Measurements from ENCODE around the gene CYS1. TPM values are rescaled to one million over a fixed set of nuclear protein-coding genes. Genes with fewer than 3 reads are reported as not detected.

The CYS1 gene
- total and polyA plus RNA-seq, 11 donors, result 0.42 to 9.1 (median 2.5) TPM

- no peaks in the 10 kb centered on the region for H3K36me3 ChIP-seq
- ATAC-seq (no peak), DNase-seq (no peak)
- intact Hi-C loops (cut with DNase I), result loop anchor here in 6 of 10 donors (5.0 to 10.0 kb wide), 6 partner anchors 176 to 538 kb away; partner anchors contain the start of gene HPCAL1 (in 3 of the 6)
- peaks cover 8 to 24% (median 12%) of the 10 kb centered on the region in 9 donors for H3K27me3 ChIP-seq
- H3K4me1 ChIP-seq, result peaks cover 9 to 47% (median 13%) of the 10 kb centered on the region in 12 donors
- TF ChIP-seq POLR2A (IDR thresholded peaks at IDR 0.05) (no peak), CTCF (IDR thresholded peaks at IDR 0.05) (no peak)
- no peaks in the 10 kb centered on the region for H3K9me3 ChIP-seq
- no peak overlapping the region for H3K27ac ChIP-seq
- WGBS, 4 donors, result 28 to 40% (median 34%) methylated on average over 5 of the region's 5 CpGs
- H3K4me3 ChIP-seq, result no peak overlapping the region
These were observed 46.4 kb upstream of the CYS1 start for GRCh38 chr2:10126632-10127026.

- Histone ChIP-seq H3K36me3 (no peaks in the 10 kb centered on the region), H3K9me3 (no peaks in the 10 kb centered on the region)
- no peak for ATAC-seq
These were observed 45.8 kb upstream of the CYS1 start for GRCh38 chr2:10125842-10126631.

GRCh38 chr2:10124538-10125045, 44.4 kb upstream of the CYS1 start:
- no peak for TF ChIP-seq POLR2A (IDR thresholded peaks at IDR 0.05)
- peak; percentile 60 to 84 (median 72) for TF ChIP-seq CTCF (IDR thresholded peaks at IDR 0.05)
- DNase-seq (peak in 1 of 5 donors; percentile 44), ATAC-seq (no peak)
- Histone ChIP-seq H3K27ac (no peak overlapping the region), H3K36me3 (no peaks in the 10 kb centered on the region), H3K27me3 (peaks cover 8 to 24% (median 12%) of the 10 kb centered on the region in 9 donors), H3K9me3 (no peaks in the 10 kb centered on the region), H3K4me3 (peak overlapping the region in 1 of 12 donors; percentile 79), H3K4me1 (peaks cover 10 to 64% (median 21%) of the 10 kb centered on the region in 12 donors)
- 16 to 20% (median 19%) methylated on average over 5 of the region's 5 CpGs for WGBS, 4 donors
- intact Hi-C loops (cut with DNase I), result loop anchor here in 9 of 10 donors (1.0 to 10.0 kb wide), 14 partner anchors 178 to 543 kb away; partner anchors contain the start of gene HPCAL1 (in 5 of the 9)

More at GRCh38 chr2:10125842-10126631, 45.8 kb upstream of the CYS1 start:
- Histone ChIP-seq H3K27ac (no peak overlapping the region), H3K27me3 (peaks cover 8 to 24% (median 12%) of the 10 kb centered on the region in 9 donors), H3K4me3 (no peak overlapping the region), H3K4me1 (peaks cover 9 to 53% (median 16%) of the 10 kb centered on the region in 12 donors)
- 81 to 91% (median 88%) methylated on average over 6 of the region's 6 CpGs for WGBS, 4 donors
- intact Hi-C loops (cut with DNase I), result loop anchor here in 7 of 10 donors (1.0 to 10.0 kb wide), 11 partner anchors 176 to 539 kb away; partner anchors contain the start of gene HPCAL1 (in 3 of the 7)
- DNase-seq, result no peak
- TF ChIP-seq POLR2A (IDR thresholded peaks at IDR 0.05) (no peak), CTCF (IDR thresholded peaks at IDR 0.05) (no peak)

GRCh38 chr2:10123281-10123680, 43.1 kb upstream of the CYS1 start:
- DNase-seq, result no peak
- peaks cover 10 to 66% (median 21%) of the 10 kb centered on the region in 12 donors for H3K4me1 ChIP-seq
- TF ChIP-seq POLR2A (IDR thresholded peaks at IDR 0.05), result no peak
- TF ChIP-seq CTCF (IDR thresholded peaks at IDR 0.05), result no peak
- peak overlapping the region in 9 of 12 donors; percentile 35 to 79 (median 52) for H3K4me3 ChIP-seq
- intact Hi-C loops (cut with DNase I), result loop anchor here in 9 of 10 donors (1.0 to 10.0 kb wide), 10 partner anchors 179 to 544 kb away; partner anchors contain the start of gene HPCAL1 (in 4 of the 9)
- peaks cover 8 to 24% (median 12%) of the 10 kb centered on the region in 9 donors for H3K27me3 ChIP-seq
- no peaks in the 10 kb centered on the region for H3K36me3 ChIP-seq
- ATAC-seq, result no peak
- no peaks in the 10 kb centered on the region for H3K9me3 ChIP-seq
- 4 to 5% (median 5%) methylated on average over 16 to 18 of the region's 18 CpGs for WGBS, 4 donors
- H3K27ac ChIP-seq, result no peak overlapping the region
